Neuron (in vitro differentiated cells): ENCODE results near the gene C2CD5.
A peak's percentile ranks its signal among the peaks of the same experiment; 100 is the strongest.
"Not testable (repeated sequence)": the region's sequence is repeated elsewhere in the genome, so short reads cannot be mapped to it uniquely, and the experiment has no call there.

Source experiments
- H2AFZ ChIP-seq: one replicate; pipeline ENCODE4 v1.6.1; 2013; ENCODE audit warnings: low read depth, mild to moderate bottlenecking, inconsistent platforms, low read length, moderate library complexity
- H3K27me3 ChIP-seq: one replicate; pipeline ENCODE4 v1.6.1; 2013; ENCODE audit warnings: low read length; ENCODE audit not compliant: insufficient read depth
- H3K36me3 ChIP-seq: one replicate; pipeline ENCODE4 v1.6.1; 2013; ENCODE audit warnings: low read length; ENCODE audit not compliant: insufficient read depth
- H3K4me1 ChIP-seq: one replicate; pipeline ENCODE4 v1.6.1; 2013; ENCODE audit warnings: low read length; ENCODE audit not compliant: insufficient read depth
- H3K4me3 ChIP-seq: 2 replicates; pipeline ENCODE4 v1.5.1; 2013; ENCODE audit warnings: mild to moderate bottlenecking, low read length, moderate library complexity
- H3K9me3 ChIP-seq: one replicate; pipeline ENCODE4 v1.6.1; 2013; ENCODE audit warnings: low read length

The C2CD5 gene

GRCh38 chr12:22459838-22460490, 84.4 kb downstream of the C2CD5 start:
- no peak overlapping the region for H2AFZ ChIP-seq
- H3K27me3 ChIP-seq: no peaks in the 10 kb centered on the region
- H3K9me3 ChIP-seq: no peaks in the 10 kb centered on the region
- no peak overlapping the region for H3K4me3 ChIP-seq
- H3K4me1 ChIP-seq: peaks cover 3% of the 10 kb centered on the region
- H3K36me3 ChIP-seq: peaks cover 14% of the 10 kb centered on the region

GRCh38 chr12:22458298-22458937, 85.9 kb downstream of the C2CD5 start:
- H3K9me3 ChIP-seq: no peaks in the 10 kb centered on the region
- H3K27me3 ChIP-seq: no peaks in the 10 kb centered on the region
- H2AFZ ChIP-seq: no peak overlapping the region
- H3K4me1 ChIP-seq: peaks cover 3% of the 10 kb centered on the region
- H3K4me3 ChIP-seq: no peak overlapping the region
- peaks cover 16% of the 10 kb centered on the region for H3K36me3 ChIP-seq

- H3K9me3 ChIP-seq: no peaks in the 10 kb centered on the region
- H3K4me1 ChIP-seq: peaks cover 3% of the 10 kb centered on the region
- no peak overlapping the region for H2AFZ ChIP-seq
- H3K4me3 ChIP-seq: no peak overlapping the region
- peaks cover 20% of the 10 kb centered on the region for H3K36me3 ChIP-seq
- no peaks in the 10 kb centered on the region for H3K27me3 ChIP-seq
Observed at GRCh38 chr12:22457085-22457484, 87.3 kb downstream of the C2CD5 start.

GRCh38 chr12:22453511-22453910, 90.8 kb downstream of the C2CD5 start:
- peaks cover 2% of the 10 kb centered on the region for H3K4me1 ChIP-seq
- H3K27me3 ChIP-seq: no peaks in the 10 kb centered on the region
- H3K36me3 ChIP-seq: peaks cover 27% of the 10 kb centered on the region
- H3K4me3 ChIP-seq: no peak overlapping the region
- no peaks in the 10 kb centered on the region for H3K9me3 ChIP-seq
- no peak overlapping the region for H2AFZ ChIP-seq

GRCh38 chr12:22447223-22447622, 97.1 kb downstream of the C2CD5 start:
- Histone ChIP-seq H2AFZ (no peak overlapping the region), H3K4me1 (no peaks in the 10 kb centered on the region), H3K4me3 (no peak overlapping the region), H3K36me3 (peaks cover 15% of the 10 kb centered on the region), H3K27me3 (no peaks in the 10 kb centered on the region), H3K9me3 (no peaks in the 10 kb centered on the region)

- not testable (repeated sequence) for H3K9me3 ChIP-seq, H3K4me1 ChIP-seq, H3K36me3 ChIP-seq, H3K27me3 ChIP-seq, H3K4me3 ChIP-seq, H2AFZ ChIP-seq
Observed at GRCh38 chr12:22444317-22444665, 100.1 kb downstream of the C2CD5 start.

- H3K4me3 ChIP-seq: no peak overlapping the region
- no peaks in the 10 kb centered on the region for H3K27me3 ChIP-seq
- peaks cover 2% of the 10 kb centered on the region for H3K36me3 ChIP-seq
- H3K4me1 ChIP-seq: no peaks in the 10 kb centered on the region
- no peaks in the 10 kb centered on the region for H3K9me3 ChIP-seq
- no peak overlapping the region for H2AFZ ChIP-seq
Observed at GRCh38 chr12:22443379-22444316, 100.7 kb downstream of the C2CD5 start.

GRCh38 chr12:22437031-22437806, 107.1 kb downstream of the C2CD5 start:
- H3K4me1 ChIP-seq: no peaks in the 10 kb centered on the region
- H3K9me3 ChIP-seq: no peaks in the 10 kb centered on the region
- H3K4me3 ChIP-seq: no peak overlapping the region
- no peaks in the 10 kb centered on the region for H3K27me3 ChIP-seq
- no peaks in the 10 kb centered on the region for H3K36me3 ChIP-seq
- H2AFZ ChIP-seq: peak overlapping the region; percentile 61

- Histone ChIP-seq H3K4me3 (no peak overlapping the region), H3K4me1 (no peaks in the 10 kb centered on the region), H3K36me3 (no peaks in the 10 kb centered on the region), H3K9me3 (no peaks in the 10 kb centered on the region), H3K27me3 (no peaks in the 10 kb centered on the region), H2AFZ (no peak overlapping the region)
Observed at GRCh38 chr12:22435583-22435982, 108.8 kb downstream of the C2CD5 start.

GRCh38 chr12:22431693-22432251, 112.6 kb downstream of the C2CD5 start:
- Histone ChIP-seq H3K4me1 (no peaks in the 10 kb centered on the region), H2AFZ (no peak overlapping the region), H3K27me3 (no peaks in the 10 kb centered on the region), H3K9me3 (no peaks in the 10 kb centered on the region), H3K4me3 (no peak overlapping the region), H3K36me3 (no peaks in the 10 kb centered on the region)

GRCh38 chr12:22416801-22417200, 127.5 kb downstream of the C2CD5 start:
- no peaks in the 10 kb centered on the region for H3K4me1 ChIP-seq
- H3K27me3 ChIP-seq: no peaks in the 10 kb centered on the region
- no peaks in the 10 kb centered on the region for H3K36me3 ChIP-seq
- no peak overlapping the region for H2AFZ ChIP-seq
- H3K9me3 ChIP-seq: no peaks in the 10 kb centered on the region
- H3K4me3 ChIP-seq: no peak overlapping the region

- no peaks in the 10 kb centered on the region for H3K4me1 ChIP-seq
- H3K36me3 ChIP-seq: no peaks in the 10 kb centered on the region
- H3K9me3 ChIP-seq: no peaks in the 10 kb centered on the region
- H3K4me3 ChIP-seq: no peak overlapping the region
- H2AFZ ChIP-seq: no peak overlapping the region
- H3K27me3 ChIP-seq: no peaks in the 10 kb centered on the region
Observed at GRCh38 chr12:22415342-22416309, 128.7 kb downstream of the C2CD5 start.
